Body of pancreas (tissue), 4 donors: Measurements from ENCODE around the gene CTSF.
"Not testable (repeated sequence)": the region's sequence is repeated elsewhere in the genome, so short reads cannot be mapped to it uniquely, and the experiment has no call there.

Experiments used
- CTCF ChIP-seq, 7 experiments: fragments of 450-650 bp in 4 of 7; fragments of 200-600 bp in 3 of 7; sonication (generic) in 3 of 7; IDR thresholded peaks; one replicate each; pipeline ENCODE4 v1.5.1; 2016 to 2019; ENCODE audit warnings: antibody characterized with exemption in 7 of 7
- POLR2A ChIP-seq, 3 donors: fragments of 450-650 bp; IDR thresholded peaks; one replicate each; pipeline ENCODE4 v1.6.1; 2016; ENCODE audit warnings: antibody characterized with exemption in 3 of 3, mild to moderate bottlenecking in 2 of 3

- TF ChIP-seq CTCF, POLR2A (IDR thresholded peaks at IDR 0.05): not testable (repeated sequence)
Observed at GRCh38 chr11:66544952-66545351, 23.5 kb downstream of the CTSF start.
